Heart right ventricle (tissue), 16 donors: Measurements from ENCODE around the gene C6orf132. TPM values are rescaled to one million over a fixed set of nuclear protein-coding genes. Genes with fewer than 3 reads are reported as not detected.

Source experiments
- ATAC-seq, 8 donors: fragments of 200-7000 bp; cut with Tn5 transposase; one replicate each; pipeline ENCODE4 v1.9.1; 2020; ENCODE audit warnings: mild to moderate bottlenecking in 8 of 8, moderate library complexity in 8 of 8, moderate number of reproducible peaks in 1 of 8
- DNase-seq, 2 donors: peaks; one replicate each; pipeline ENCODE4 v3.0.0-alpha.2; 2020
- H3K27ac ChIP-seq, 10 donors: fragments of 200-600 bp; sonication (generic) in 2 of 10; one replicate each; pipeline versions ENCODE4 v1.5.0 to v1.8.0; 2020 to 2022; ENCODE audit warnings: mild to moderate bottlenecking in 3 of 10
- H3K27me3 ChIP-seq, 7 donors: fragments of 200-600 bp; one replicate each; pipeline ENCODE4 v1.8.0; 2021 to 2022; ENCODE audit warnings: mild to moderate bottlenecking in 2 of 7
- H3K36me3 ChIP-seq, 9 donors: fragments of 200-600 bp; sonication (generic) in 1 of 9; one replicate each; pipeline versions ENCODE4 v1.5.0 to v1.8.0; 2020 to 2022; ENCODE audit warnings: mild to moderate bottlenecking in 2 of 9
- H3K4me1 ChIP-seq, 9 donors: fragments of 200-600 bp; sonication (generic) in 1 of 9; one replicate each; pipeline versions ENCODE4 v1.5.0 to v1.8.0; 2020 to 2022; ENCODE audit warnings: mild to moderate bottlenecking in 4 of 9
- H3K4me3 ChIP-seq, 10 donors: fragments of 200-600 bp; sonication (generic) in 2 of 10; one replicate each; pipeline versions ENCODE4 v1.5.0 to v1.8.0; 2020 to 2022; ENCODE audit warnings: mild to moderate bottlenecking in 7 of 10, moderate library complexity in 2 of 10
- H3K9me3 ChIP-seq, 11 donors: fragments of 200-600 bp in 10 of 11; sonication (generic) in 2 of 11; one replicate each; pipeline versions ENCODE4 v1.5.0 to v1.8.0; 2013 to 2022; ENCODE audit warnings: mild to moderate bottlenecking in 2 of 11, control low read depth in 1 of 11, moderate library complexity in 1 of 11
- CTCF ChIP-seq, 9 donors: fragments of 200-600 bp; sonication (generic) in 2 of 9; IDR thresholded peaks; one replicate each; pipeline versions ENCODE4 v1.5.0 to v1.8.0; 2021 to 2022; ENCODE audit warnings: antibody characterized with exemption in 9 of 9, mild to moderate bottlenecking in 5 of 9, moderate library complexity in 1 of 9
- WGBS, 2 donors: extraction: QIAGEN DNeasy Blood & Tissue Kit; methylation state at CpG; one replicate each; pipeline ENCODE4 v1.1.7; 2013; ENCODE audit warnings: inconsistent platforms in 1 of 2; 5-methylcytosine and 5-hydroxymethylcytosine counted together
- intact Hi-C, 10 donors: fragments of 100-400 bp; cut with DNase I; formaldehyde crosslinking; loops; one replicate each; pipeline versions ENCODE4 v1.11.1 to v1.14.2; 2022
- polyA plus RNA-seq, 2 donors: library from polyadenylated mRNA; stranded (reverse); fragments of 200-250 nt; gene quantifications; one replicate each; pipeline ENCODE4 v1.2.3, GENCODE V29; 2013
- total RNA-seq, 10 donors: library from RNA; stranded (reverse); fragmentation: NEBNext Ultra II Directional in 3 of 10; extraction: Animal tissue kit (Norgen Biotek cat#: 25700) in 3 of 10; gene quantifications; one replicate each; pipeline versions ENCODE4 v1.2.1 to v1.2.4, GENCODE V29; 2021 to 2023
- donor health status: Arrhythmogenic right ventricular cardiomyopathy.
- donor health status: ischemic (EF 13 %, LVEDD 7.1; RV severe dilation, severe dysfunction).
- donor health status: healthy with polysubstance abuse.
- donor health status: DM: no; HTN: yes; CAD: no.
- donor health status: DM: no; HTN: no; CAD: no.
- donor health status: ischemic (EF 25% LVEDD 6.9; RV normal size, moderate dysfunction).
- donor health status: ischemic (EF 25% LVEDD 5.7; RV mildly dilated, moderate dysfunction).
- donor health status: healthy.
- donor health status: DM: yes; HTN: yes; CAD: no.
- donor health status: Ischemic cardiomyopathy.
- donor health status: ischemic (EF 35%, LVEDD 5.7; RV mildly dilated, moderate dysfunction).
- donor health status: nonischemic (EF 11% LVEDD 7.7; RV severe dilation, severe dysfunction).
- donor health status: DM: yes; HTN: yes; CAD: no.
- donor health status: PGD.
- donor health status: ischemic (EF 29% LVEDD 5.4; RV normal size, mild dysfunction).
- donor health status: nonischemic (EF 23%, LVEDD 6.1; RV moderate dilation, normal function).

C6orf132 gene
- total and polyA plus RNA-seq, 12 donors = 0.23 to 2.9 (median 1.9) TPM

GRCh38 chr6:42101186-42101657, 41.2 kb downstream of the C6orf132 start:
- intact Hi-C loops = no loop called here
- no peaks in the 10 kb centered on the region for H3K9me3 ChIP-seq
- peak in 4 of 8 donors; percentile 4 to 58 (median 25) for ATAC-seq
- H3K4me3 ChIP-seq = no peak overlapping the region
- H3K27me3 ChIP-seq = peaks cover 0 to 17% (median 4%) of the 10 kb centered on the region in 7 donors
- peaks cover 3 to 33% (median 16%) of the 10 kb centered on the region in 9 donors for H3K4me1 ChIP-seq
- peak overlapping the region in 4 of 10 donors; percentile 24 to 82 (median 40) for H3K27ac ChIP-seq
- WGBS, 2 donors = 80 to 82% methylated on average over 8 of the region's 8 CpGs
- no peak for TF ChIP-seq CTCF (IDR thresholded peaks at IDR 0.05)
- no peak for DNase-seq
- H3K36me3 ChIP-seq = no peaks in the 10 kb centered on the region

GRCh38 chr6:42100029-42100901, 42.2 kb downstream of the C6orf132 start:
- Histone ChIP-seq H3K27ac (peak overlapping the region in 4 of 10 donors; percentile 9 to 82 (median 24)), H3K4me3 (no peak overlapping the region), H3K27me3 (peaks cover 0 to 14% (median 1%) of the 10 kb centered on the region in 7 donors), H3K36me3 (no peaks in the 10 kb centered on the region), H3K4me1 (peaks cover 3 to 33% (median 16%) of the 10 kb centered on the region in 9 donors), H3K9me3 (no peaks in the 10 kb centered on the region)
- intact Hi-C loops = no loop called here
- TF ChIP-seq CTCF (IDR thresholded peaks at IDR 0.05) = no peak
- WGBS, 2 donors = 68 to 69% methylated on average over 14 of the region's 14 CpGs
- ATAC-seq = no peak
- DNase-seq = no peak

GRCh38 chr6:42099340-42100028, 42.9 kb downstream of the C6orf132 start:
- Histone ChIP-seq H3K4me3 (no peak overlapping the region), H3K9me3 (no peaks in the 10 kb centered on the region), H3K4me1 (peaks cover 3 to 29% (median 15%) of the 10 kb centered on the region in 9 donors), H3K36me3 (no peaks in the 10 kb centered on the region), H3K27ac (peak overlapping the region in 2 of 10 donors; percentile 16 to 82), H3K27me3 (peaks cover 0 to 7% (median 0%) of the 10 kb centered on the region in 7 donors)
- no peak for ATAC-seq
- no peak for TF ChIP-seq CTCF (IDR thresholded peaks at IDR 0.05)
- 61 to 67% methylated on average over 13 of the region's 13 CpGs for WGBS, 2 donors
- intact Hi-C loops = no loop called here
- no peak for DNase-seq

GRCh38 chr6:42095776-42096541, 46.5 kb downstream of the C6orf132 start:
- no peak for ATAC-seq
- 75 to 78% methylated on average over 10 of the region's 10 CpGs for WGBS, 2 donors
- Histone ChIP-seq H3K27me3 (no peaks in the 10 kb centered on the region), H3K9me3 (no peaks in the 10 kb centered on the region), H3K4me3 (no peak overlapping the region), H3K4me1 (peaks cover 0 to 25% (median 9%) of the 10 kb centered on the region in 9 donors), H3K27ac (no peak overlapping the region), H3K36me3 (no peaks in the 10 kb centered on the region)
- TF ChIP-seq CTCF (IDR thresholded peaks at IDR 0.05) = peak in 1 of 9 donors; percentile 4
- no peak for DNase-seq
- intact Hi-C loops = no loop called here
